GM21619 (cell line): ENCODE measurements around the gene KRTAP12-4.
"Not testable (repeated sequence)": the region's sequence is repeated elsewhere in the genome, so short reads cannot be mapped to it uniquely, and the experiment has no call there.

Experiments
- ATAC-seq: cut with Tn5 transposase; IDR thresholded peaks from one replicate; pipeline ENCODE4 v1.9.1; 2021; ENCODE audit not compliant: unreplicated experiment

The KRTAP12-4 gene

GRCh38 chr21:44657635-44658540 lies 3.4 kb upstream of the KRTAP12-4 start, which contains the start of gene KRTAP12-3:
Gene KRTAP12-3 (plus strand): TSS chr21:44657932. CDS start chr21:44657980, 48 bp downstream.
- no peak for ATAC-seq

DNA sequence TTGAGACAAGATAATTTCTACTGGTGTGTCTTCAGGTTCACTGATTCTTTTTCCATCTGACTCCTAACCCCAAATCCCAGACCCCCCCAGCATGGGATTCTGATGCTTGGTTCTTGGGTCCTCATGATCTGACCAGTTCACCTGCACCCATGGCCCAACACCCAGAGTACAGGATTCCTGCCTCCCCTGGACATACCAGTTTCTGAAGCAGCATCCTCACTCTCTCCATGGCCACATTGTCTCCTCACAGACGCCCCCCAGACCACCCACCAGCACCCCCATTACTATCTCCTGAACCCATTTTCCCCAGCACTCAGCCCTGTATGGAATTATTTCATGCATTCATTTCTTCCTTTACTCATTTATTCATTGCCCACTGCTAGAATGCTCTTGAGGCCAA lies 2.4 kb upstream of the KRTAP12-4 start:
- no peak for ATAC-seq

GRCh38 chr21:44653656-44654575 lies 543 bp downstream of the KRTAP12-4 start:
- no peak for ATAC-seq

GRCh38 chr21:44653123-44653522 lies 1.3 kb downstream of the KRTAP12-4 start:
- no peak for ATAC-seq

DNA sequence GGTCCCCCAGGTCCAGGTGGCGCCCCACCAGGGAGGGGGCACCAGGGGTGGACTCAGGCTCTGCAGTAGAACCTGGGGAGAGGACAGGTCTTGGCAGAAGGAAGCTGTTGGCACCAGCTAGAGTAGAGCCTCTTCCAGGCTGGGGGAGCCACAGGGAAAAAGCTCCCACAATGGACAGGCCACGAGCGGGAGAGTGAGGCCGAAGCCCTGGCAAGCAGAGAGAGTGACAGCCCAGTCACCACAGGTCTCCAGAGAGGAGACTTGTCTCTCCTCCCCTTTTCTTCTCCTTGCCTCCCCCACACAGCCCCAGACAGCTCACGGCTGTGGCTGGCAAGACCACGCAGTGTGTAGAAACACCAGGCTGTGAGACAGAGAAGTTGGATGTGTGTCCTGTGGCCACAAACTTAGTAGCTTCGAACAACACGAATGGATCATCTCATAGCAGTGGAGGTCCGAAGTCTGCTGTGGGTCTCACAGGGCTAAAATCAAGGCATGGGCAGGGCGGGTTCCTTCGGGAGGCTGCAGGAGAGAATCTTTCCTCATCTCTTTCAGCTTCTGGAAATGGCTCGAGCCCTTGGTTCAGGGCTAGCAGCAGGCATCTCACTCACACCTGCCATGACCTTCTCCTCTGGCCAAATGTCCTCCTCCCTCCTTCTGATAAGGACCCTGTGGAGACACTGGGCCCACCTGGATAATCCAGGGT lies 3.3 kb downstream of the KRTAP12-4 start:
- no peak for ATAC-seq

DNA sequence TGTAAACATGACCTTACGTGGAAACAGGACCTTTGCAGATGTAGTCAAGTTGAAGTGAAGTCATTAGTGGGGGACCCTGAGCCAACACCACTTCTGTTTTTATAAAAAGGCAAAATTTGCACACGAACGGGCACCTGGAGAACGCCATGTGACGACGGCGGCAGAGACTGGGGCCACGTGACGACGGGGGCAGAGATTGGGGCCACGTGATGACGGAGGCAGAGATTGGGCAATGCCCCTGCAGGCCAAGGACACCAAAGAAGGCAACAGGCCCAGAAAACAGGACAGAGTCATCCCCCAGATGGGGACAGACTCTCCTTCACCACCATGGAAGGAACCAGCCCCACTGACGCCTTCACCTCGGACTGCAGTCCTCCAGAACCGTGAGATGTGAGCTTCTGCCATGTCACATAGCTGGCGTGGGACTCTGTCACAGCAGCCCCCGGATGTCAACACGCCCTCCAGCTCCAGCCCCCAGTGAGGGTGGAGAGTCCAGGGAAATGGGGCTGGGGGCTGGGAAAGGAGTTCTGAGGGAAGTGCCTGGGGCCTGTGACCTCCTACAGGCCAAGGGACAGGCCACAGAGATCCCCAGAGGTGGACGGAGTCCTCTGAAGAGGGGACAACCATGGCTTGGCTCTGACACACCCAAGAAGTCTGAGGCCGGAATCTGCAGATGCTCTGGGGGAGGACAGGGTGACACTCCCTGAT lies 4.0 kb downstream of the KRTAP12-4 start:
- no peak for ATAC-seq

DNA sequence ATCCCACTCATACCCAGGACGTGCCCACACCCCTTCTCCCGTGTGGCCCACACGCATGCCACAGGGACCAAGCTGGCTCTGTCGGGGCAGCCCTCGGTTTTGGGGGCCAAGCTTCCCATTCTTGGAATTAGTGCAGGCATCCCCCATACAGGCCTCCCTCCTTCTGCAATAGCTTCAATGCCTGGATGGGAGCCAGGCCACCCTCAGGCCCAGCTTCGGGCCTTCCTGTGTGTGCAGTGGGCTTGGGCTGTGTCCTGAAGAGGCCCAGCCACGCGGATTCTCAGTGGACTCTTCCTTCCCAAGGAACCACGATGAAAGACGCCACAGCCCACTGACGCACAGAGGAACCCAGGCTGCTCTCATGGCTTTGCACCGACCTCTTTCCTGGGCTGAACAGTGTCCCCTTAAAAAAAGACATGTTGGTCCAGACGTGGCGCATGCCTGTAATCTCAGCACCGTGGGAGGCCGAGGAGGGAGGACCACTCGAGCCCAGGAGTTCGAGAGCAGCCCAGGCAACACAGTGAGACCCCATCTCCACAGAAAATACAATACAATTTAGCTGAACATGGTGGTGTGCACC lies 4.8 kb downstream of the KRTAP12-4 start:
- ATAC-seq, result no peak

DNA sequence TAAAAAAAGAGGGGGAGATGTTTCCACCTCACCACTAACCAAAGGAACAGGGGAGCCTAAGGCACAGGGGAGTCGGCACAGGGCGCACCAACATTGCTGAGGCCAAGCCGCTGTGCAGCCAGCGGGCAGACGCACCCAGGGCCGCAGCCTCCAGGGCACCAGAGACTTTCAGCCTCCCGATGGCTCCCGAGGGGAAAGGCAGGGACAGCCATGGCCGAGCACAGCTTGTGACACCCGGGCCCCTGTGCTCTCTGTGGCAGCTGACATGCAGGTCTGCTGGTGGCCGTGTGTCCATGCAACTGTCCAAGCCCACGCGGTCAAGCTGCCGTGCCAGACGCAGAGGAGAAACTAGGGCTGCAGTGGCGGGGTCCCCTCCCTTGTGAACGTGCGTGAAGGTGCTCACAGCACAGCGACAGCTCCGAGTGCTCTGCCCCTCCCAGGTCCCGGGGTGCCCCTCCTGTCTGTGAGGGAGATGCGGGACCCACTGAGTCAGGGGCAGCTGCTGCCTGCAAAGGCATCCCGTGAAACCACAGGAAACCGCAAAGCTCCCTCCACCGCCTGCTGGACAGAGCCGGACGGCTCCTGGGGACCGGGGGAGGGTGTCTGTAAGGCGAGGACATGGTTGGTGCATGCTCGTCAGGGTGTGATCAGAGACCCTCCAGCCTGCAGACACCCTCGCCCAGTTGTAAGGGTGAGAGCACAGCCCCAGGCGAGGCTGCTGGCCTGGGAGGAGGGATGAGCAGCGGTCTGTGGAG lies 5.7 kb downstream of the KRTAP12-4 start:
- no peak for ATAC-seq

DNA sequence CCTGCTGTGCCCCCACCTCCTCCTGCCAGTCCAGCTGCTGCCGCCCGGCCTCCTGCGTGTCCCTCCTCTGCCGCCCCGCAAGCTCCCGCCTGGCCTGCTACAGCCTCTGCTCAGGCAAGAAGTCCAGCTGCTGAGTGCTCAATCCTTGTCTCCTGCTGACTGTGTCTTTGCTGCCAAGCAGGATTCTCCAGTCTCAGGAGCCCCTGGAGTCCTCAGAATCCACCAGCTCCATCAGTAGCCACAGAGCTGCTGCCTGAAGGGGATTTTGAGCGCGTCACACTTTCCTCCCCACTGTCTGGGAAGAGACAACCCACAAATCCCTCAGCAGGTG lies 7.3 kb downstream of the KRTAP12-4 start:
- ATAC-seq, result no peak

DNA sequence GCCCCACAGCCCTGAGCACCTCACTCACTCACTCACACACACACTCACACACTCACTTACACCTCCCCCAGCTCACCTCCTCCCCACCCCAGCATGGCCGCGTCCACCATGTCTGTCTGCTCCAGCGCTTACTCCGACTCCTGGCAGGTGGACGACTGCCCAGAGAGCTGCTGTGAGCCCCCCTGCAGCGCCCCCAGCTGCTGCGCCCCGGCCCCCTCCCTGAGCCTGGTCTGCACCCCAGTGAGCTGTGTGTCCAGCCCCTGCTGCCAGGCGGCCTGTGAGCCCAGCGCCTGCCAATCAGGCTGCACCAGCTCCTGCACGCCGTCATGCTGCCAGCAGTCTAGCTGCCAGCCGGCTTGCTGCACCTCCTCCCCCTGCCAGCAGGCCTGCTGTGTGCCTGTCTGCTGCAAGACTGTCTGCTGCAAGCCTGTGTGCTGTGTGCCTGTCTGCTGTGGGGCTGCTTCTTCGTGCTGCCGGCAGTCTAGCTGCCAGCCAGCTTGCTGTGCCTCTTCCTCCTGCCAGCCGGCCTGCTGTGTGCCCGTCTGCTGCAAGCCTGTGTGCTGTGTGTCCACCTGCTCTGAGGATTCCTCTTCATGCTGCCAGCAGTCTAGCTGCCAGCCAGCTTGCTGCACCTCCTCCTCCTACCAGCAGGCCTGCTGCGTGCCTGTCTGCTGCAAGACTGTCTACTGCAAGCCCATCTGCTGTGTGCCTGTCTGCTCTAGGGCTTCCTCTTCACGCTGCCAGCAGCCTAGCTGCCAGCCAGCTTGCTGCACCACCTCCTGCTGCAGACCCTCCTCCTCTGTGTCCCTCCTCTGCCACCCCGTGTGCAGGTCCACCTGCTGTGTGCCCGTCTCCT lies 7.9 kb downstream of the KRTAP12-4 start, which contains the start of gene KRTAP10-11:
KRTAP10-11 (plus strand) TSS at position 49 of the 856 bp plus-strand sequence; CDS start at position 94, 45 bp downstream.
- not testable (repeated sequence) for ATAC-seq

DNA sequence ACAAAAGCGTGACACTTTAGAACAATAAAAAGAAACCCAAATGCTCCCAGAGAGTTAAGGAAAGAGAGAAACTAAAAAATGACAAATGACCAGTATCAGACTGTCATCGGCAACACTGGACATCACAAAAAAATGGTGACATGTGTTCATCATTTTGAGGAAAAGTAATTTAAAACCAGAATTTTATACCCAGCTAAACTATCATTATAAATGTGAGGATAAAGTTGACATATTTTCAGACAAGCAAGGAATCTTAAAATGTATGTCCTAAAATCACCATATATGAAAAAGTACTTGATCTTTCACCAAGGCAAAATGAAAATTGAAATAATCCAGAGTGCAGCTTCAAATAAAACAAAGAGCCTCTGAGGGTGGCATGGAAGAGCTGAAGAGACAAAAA lies 9.6 kb downstream of the KRTAP12-4 start:
- ATAC-seq, result no peak

DNA sequence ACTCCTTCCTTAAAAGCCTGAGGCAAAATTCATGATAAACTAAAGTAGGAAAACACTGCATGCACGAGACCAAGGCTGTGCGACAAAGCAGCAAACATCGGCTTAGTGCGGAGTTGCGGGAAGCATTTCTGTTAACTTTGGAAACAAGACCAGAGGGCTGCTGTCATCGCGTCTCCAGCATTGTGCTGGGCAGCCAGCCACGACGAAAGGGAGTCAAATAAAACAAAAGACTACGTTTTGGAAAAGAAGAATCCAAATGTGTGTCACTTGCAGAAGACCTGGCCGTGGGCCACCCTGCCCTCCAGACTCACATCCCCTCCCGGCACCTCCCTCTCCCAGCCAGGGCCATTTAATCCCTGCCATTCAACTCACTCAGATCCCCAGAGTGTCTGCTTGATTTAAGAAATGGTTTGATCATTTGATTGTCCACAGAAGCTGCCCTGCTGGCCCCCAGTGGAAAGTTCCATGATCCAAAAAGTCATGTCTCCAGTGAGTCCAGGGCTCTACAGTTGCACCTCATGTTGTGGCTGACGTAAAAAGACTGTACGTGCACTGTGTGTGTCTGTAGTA lies 10.6 kb downstream of the KRTAP12-4 start:
- ATAC-seq, result no peak

DNA sequence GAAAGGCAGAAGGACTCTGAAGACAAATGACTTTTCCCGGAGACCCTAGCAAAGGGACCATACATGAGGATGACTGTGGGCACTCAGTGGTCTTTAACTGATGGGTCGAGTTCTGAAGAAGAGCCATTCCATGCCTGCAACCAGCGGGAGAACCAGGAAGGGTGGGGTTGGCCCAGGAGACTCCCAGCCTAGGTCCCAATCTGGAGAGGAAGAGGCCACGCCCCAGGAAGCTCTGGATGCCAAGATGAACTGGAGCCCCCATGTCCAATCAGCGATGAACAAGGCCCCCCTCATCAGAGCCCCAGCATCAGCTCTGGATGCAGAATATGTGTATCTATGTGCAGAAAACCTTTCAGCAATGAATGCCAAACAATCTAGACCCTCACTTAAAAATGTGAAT lies 13.7 kb downstream of the KRTAP12-4 start:
- no peak for ATAC-seq

GRCh38 chr21:44639331-44639655 lies 15.2 kb downstream of the KRTAP12-4 start:
- no peak for ATAC-seq

GRCh38 chr21:44638506-44639330 lies 15.7 kb downstream of the KRTAP12-4 start:
- not testable (repeated sequence) for ATAC-seq

DNA sequence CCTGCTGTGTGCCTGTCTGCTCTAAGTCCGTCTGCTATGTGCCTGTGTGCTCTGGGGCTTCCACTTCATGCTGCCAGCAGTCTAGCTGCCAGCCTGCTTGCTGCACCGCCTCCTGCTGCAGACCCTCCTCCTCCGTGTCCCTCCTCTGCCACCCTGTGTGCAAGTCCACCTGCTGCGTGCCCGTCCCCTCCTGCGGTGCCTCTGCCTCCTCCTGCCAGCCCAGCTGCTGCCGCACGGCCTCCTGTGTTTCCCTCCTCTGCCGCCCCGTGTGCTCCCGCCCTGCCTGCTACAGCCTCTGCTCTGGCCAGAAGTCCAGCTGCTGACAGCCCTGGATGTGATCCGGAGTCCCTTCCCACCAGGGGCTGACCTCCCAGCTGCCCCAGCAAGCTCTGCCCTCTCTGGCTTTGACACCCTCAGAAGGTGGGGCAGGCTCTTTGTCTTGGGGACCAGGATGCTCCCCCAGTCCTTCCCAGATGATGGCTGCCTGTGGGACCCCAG lies 16.6 kb downstream of the KRTAP12-4 start:
- not testable (repeated sequence) for ATAC-seq
